CD4-positive, alpha-beta T cell treated with Interleukin-12 subunit alpha and Interleukin-12 subunit beta, for 1 hour (primary cell): Measurements from ENCODE around the gene ATPAF1.

ENCODE experiments used
- DNase-seq: peaks from one replicate; pipeline ENCODE4 v3.0.0-alpha.2; 2020

The ATPAF1 gene

GRCh38 chr1:46613661-46614603, 54.2 kb downstream of the ATPAF1 start:
- peak; percentile 40 for DNase-seq

GRCh38 chr1:46612937-46613660, 55.1 kb downstream of the ATPAF1 start:
- DNase-seq = no peak

- no peak for DNase-seq
Observed at GRCh38 chr1:46611691-46612221, 56.4 kb downstream of the ATPAF1 start.

- no peak for DNase-seq
Observed at GRCh38 chr1:46607345-46608130, 60.6 kb downstream of the ATPAF1 start.

- no peak for DNase-seq
Observed at GRCh38 chr1:46606255-46606965, 61.8 kb downstream of the ATPAF1 start.

- peak; percentile 38 for DNase-seq
Observed at GRCh38 chr1:46605232-46605631, 62.9 kb downstream of the ATPAF1 start.

GRCh38 chr1:46603858-46604549, 64.2 kb downstream of the ATPAF1 start, which contains the start of gene MKNK1:
Gene MKNK1, minus strand, starts transcription at chr1:46604268. Its CDS starts 20,941 bp downstream, at chr1:46583327.
- peak; percentile 99 for DNase-seq

- no peak for DNase-seq
Observed at GRCh38 chr1:46603481-46603857, 64.7 kb downstream of the ATPAF1 start.

GRCh38 chr1:46601257-46602007, 66.7 kb downstream of the ATPAF1 start:
- no peak for DNase-seq

GRCh38 chr1:46599059-46599970, 68.8 kb downstream of the ATPAF1 start:
- DNase-seq = no peak

GRCh38 chr1:46596846-46597245, 71.3 kb downstream of the ATPAF1 start:
- no peak for DNase-seq

GRCh38 chr1:46596036-46596435, 72.1 kb downstream of the ATPAF1 start:
- DNase-seq = no peak

- peak; percentile 31 for DNase-seq
Observed at GRCh38 chr1:46595127-46595526, 73.0 kb downstream of the ATPAF1 start.

- no peak for DNase-seq
Observed at GRCh38 chr1:46594063-46594462, 74.1 kb downstream of the ATPAF1 start.

- DNase-seq = no peak
Observed at GRCh38 chr1:46592823-46593222, 75.3 kb downstream of the ATPAF1 start.

- DNase-seq = no peak
Observed at GRCh38 chr1:46589529-46589928, 78.6 kb downstream of the ATPAF1 start.

GRCh38 chr1:46587069-46587468, 81.1 kb downstream of the ATPAF1 start:
- DNase-seq = no peak

GRCh38 chr1:46585312-46585938, 82.7 kb downstream of the ATPAF1 start:
- no peak for DNase-seq

GRCh38 chr1:46583494-46583893, 84.7 kb downstream of the ATPAF1 start:
- DNase-seq = no peak
